ENCODE data around the gene TJP2. TPM values are rescaled to one million over a fixed set of nuclear protein-coding genes. Genes with fewer than 3 reads are reported as not detected.
A peak's percentile ranks its signal among the peaks of the same experiment; 100 is the strongest.

The TJP2 gene
- total and polyA plus RNA-seq, 5 donors from 2014 or later = 5.3 to 13.9 (median 10.6) TPM

DNA sequence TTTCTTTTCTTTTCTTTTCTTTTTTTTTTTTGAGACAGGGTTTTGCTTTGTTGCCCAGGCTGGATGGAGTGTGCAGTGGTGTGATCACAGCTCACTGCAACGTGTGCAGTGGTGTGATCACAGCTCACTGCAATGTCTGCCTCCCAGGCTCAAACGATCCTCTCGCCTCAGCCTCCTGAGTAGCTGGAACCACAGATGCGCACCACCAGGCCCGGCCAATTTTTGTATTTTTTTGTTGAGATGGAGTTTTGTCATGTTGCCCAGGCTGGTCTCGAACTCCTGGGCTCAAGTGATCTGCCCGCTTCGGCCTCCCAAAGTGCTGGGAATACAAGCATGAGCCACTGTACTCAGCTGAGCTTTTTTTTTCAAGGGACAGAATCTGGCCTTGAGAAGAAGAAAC lies 36.8 kb upstream of the TJP2 start:
- no peaks in the 10 kb centered on the region for H3K9me3 ChIP-seq (ENCODE audit: control insufficient read depth in 2 of 2, low read length in 2 of 2)
- no peaks in the 10 kb centered on the region for H3K27me3 ChIP-seq (ENCODE audit: control insufficient read depth, insufficient read depth, low read length)
- Mint-ChIP-seq H3K4me1 (peaks cover 0 to 3% (median 0%) of the 10 kb centered on the region in 4 donors), H3K4me3 (no peak overlapping the region), H3K9me3 (no peaks in the 10 kb centered on the region), H3K36me3 (peaks cover 11% of the 10 kb centered on the region), H3K27ac (no peak overlapping the region), H3K27me3 (peaks cover 7% of the 10 kb centered on the region)
- H3K4me1 ChIP-seq (ENCODE audit: control insufficient read depth, insufficient read depth, low read length, poor library complexity, severe bottlenecking) = no peaks in the 10 kb centered on the region
- H3K27ac ChIP-seq (ENCODE audit: insufficient read depth, low read length, poor library complexity, severe bottlenecking) = no peak overlapping the region
- no peak for DNase-seq
- H3K36me3 ChIP-seq (ENCODE audit: control insufficient read depth, insufficient read depth, low read length) = no peaks in the 10 kb centered on the region
- H3K4me3 ChIP-seq (ENCODE audit: low read depth, low read length) = no peak overlapping the region
- ATAC-seq (ENCODE audit: low read depth in 2 of 2) = no peak

DNA sequence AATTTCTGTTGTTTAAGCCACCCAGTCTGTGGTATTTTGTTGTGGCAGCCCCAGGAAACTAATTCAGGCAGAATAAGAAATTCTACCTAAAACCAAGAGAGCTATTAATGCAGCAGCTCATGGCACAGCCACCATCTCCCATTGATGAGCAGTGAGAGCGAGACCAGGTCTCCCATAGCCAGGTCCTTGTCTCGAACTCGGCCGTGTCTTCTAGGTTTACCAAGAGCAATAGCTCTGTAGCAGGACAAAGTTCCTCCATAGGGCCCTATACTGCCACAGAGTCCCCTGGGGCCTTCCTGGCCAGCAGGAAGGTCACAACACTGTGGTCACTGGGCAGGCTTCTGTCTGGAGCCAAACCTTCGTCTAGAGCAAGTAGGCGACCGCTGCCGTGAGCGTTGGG lies 34.5 kb upstream of the TJP2 start:
- H3K4me1 Mint-ChIP-seq = peaks cover 0 to 3% (median under 1%) of the 10 kb centered on the region in 4 donors

GRCh38 chr9:69140123-69140735 lies 33.8 kb upstream of the TJP2 start:
- H3K27me3 Mint-ChIP-seq = peaks cover 9% of the 10 kb centered on the region
- Histone ChIP-seq H3K9me3 (ENCODE audit: control insufficient read depth in 2 of 2, low read length in 2 of 2) (no peaks in the 10 kb centered on the region), H3K4me1 (ENCODE audit: control insufficient read depth, insufficient read depth, low read length, poor library complexity, severe bottlenecking) (no peaks in the 10 kb centered on the region), H3K27me3 (ENCODE audit: control insufficient read depth, insufficient read depth, low read length) (no peaks in the 10 kb centered on the region), H3K27ac (ENCODE audit: insufficient read depth, low read length, poor library complexity, severe bottlenecking) (no peak overlapping the region), H3K36me3 (ENCODE audit: control insufficient read depth, insufficient read depth, low read length) (no peaks in the 10 kb centered on the region), H3K4me3 (ENCODE audit: low read depth, low read length) (no peak overlapping the region)
- DNase-seq = no peak
- no peak for ATAC-seq (ENCODE audit: low read depth in 2 of 2)
- no peak overlapping the region for H3K4me3 Mint-ChIP-seq
- peaks cover 6% of the 10 kb centered on the region for H3K36me3 Mint-ChIP-seq
- H3K9me3 Mint-ChIP-seq = no peaks in the 10 kb centered on the region
- H3K4me1 Mint-ChIP-seq = peaks cover 0 to 3% (median under 1%) of the 10 kb centered on the region in 4 donors
- no peak overlapping the region for H3K27ac Mint-ChIP-seq

More for the DNA sequence above, 34.5 kb upstream of the TJP2 start:
- peaks cover 9% of the 10 kb centered on the region for H3K27me3 Mint-ChIP-seq
- Histone ChIP-seq H3K36me3 (ENCODE audit: control insufficient read depth, insufficient read depth, low read length) (no peaks in the 10 kb centered on the region), H3K9me3 (ENCODE audit: control insufficient read depth in 2 of 2, low read length in 2 of 2) (no peaks in the 10 kb centered on the region), H3K4me3 (ENCODE audit: low read depth, low read length) (no peak overlapping the region), H3K27ac (ENCODE audit: insufficient read depth, low read length, poor library complexity, severe bottlenecking) (no peak overlapping the region), H3K4me1 (ENCODE audit: control insufficient read depth, insufficient read depth, low read length, poor library complexity, severe bottlenecking) (no peaks in the 10 kb centered on the region), H3K27me3 (ENCODE audit: control insufficient read depth, insufficient read depth, low read length) (no peaks in the 10 kb centered on the region)
- peak overlapping the region in 1 of 3 donors; percentile 26 for H3K27ac Mint-ChIP-seq
- DNase-seq (no peak), ATAC-seq (ENCODE audit: low read depth in 2 of 2) (no peak)
- no peaks in the 10 kb centered on the region for H3K9me3 Mint-ChIP-seq
- H3K4me3 Mint-ChIP-seq = no peak overlapping the region
- peaks cover 6% of the 10 kb centered on the region for H3K36me3 Mint-ChIP-seq

- peaks cover 0 to 2% (median 0%) of the 10 kb centered on the region in 4 donors for H3K4me1 Mint-ChIP-seq
- peaks cover 9% of the 10 kb centered on the region for H3K36me3 Mint-ChIP-seq
- DNase-seq = no peak
- no peaks in the 10 kb centered on the region for H3K4me1 ChIP-seq (ENCODE audit: control insufficient read depth, insufficient read depth, low read length, poor library complexity, severe bottlenecking)
- H3K9me3 ChIP-seq (ENCODE audit: control insufficient read depth in 2 of 2, low read length in 2 of 2) = no peaks in the 10 kb centered on the region
- no peak for ATAC-seq (ENCODE audit: low read depth in 2 of 2)
- H3K27ac Mint-ChIP-seq = no peak overlapping the region
- no peak overlapping the region for H3K4me3 Mint-ChIP-seq
- H3K27me3 Mint-ChIP-seq = peaks cover 9% of the 10 kb centered on the region
- H3K27me3 ChIP-seq (ENCODE audit: control insufficient read depth, insufficient read depth, low read length) = no peaks in the 10 kb centered on the region
- H3K9me3 Mint-ChIP-seq = no peaks in the 10 kb centered on the region
- H3K36me3 ChIP-seq (ENCODE audit: control insufficient read depth, insufficient read depth, low read length) = no peaks in the 10 kb centered on the region
- H3K27ac ChIP-seq (ENCODE audit: insufficient read depth, low read length, poor library complexity, severe bottlenecking) = no peak overlapping the region
- no peak overlapping the region for H3K4me3 ChIP-seq (ENCODE audit: low read depth, low read length)
Observed at GRCh38 chr9:69141851-69142250, 32.2 kb upstream of the TJP2 start.

DNA sequence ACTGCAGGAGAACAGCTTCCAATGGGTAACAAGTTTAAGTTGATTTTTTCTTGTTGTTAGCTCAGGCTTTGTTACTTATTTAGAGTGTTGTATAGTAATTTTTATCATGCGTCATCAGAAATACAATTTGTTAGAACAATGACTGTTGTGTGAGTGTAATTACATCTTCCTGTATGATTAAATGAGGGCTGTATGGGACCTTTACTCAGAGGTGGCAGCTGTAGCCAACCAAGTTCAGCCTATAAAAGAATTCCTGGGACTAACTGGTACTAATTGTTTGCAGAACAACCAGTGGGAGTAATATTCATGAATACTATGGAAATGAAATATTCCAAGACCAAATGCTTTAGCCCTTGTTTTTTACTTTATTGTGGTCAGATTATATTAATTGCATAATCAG lies 30.8 kb upstream of the TJP2 start:
- Mint-ChIP-seq H3K4me1 (peaks cover 0 to 2% (median 0%) of the 10 kb centered on the region in 4 donors), H3K27ac (no peak overlapping the region), H3K27me3 (peaks cover 4% of the 10 kb centered on the region), H3K36me3 (peaks cover 3% of the 10 kb centered on the region), H3K9me3 (no peaks in the 10 kb centered on the region), H3K4me3 (no peak overlapping the region)
- H3K9me3 ChIP-seq (ENCODE audit: control insufficient read depth in 2 of 2, low read length in 2 of 2) = no peaks in the 10 kb centered on the region
- no peak for DNase-seq
- no peak for ATAC-seq (ENCODE audit: low read depth in 2 of 2)
- H3K27ac ChIP-seq (ENCODE audit: insufficient read depth, low read length, poor library complexity, severe bottlenecking) = no peak overlapping the region
- H3K27me3 ChIP-seq (ENCODE audit: control insufficient read depth, insufficient read depth, low read length) = no peaks in the 10 kb centered on the region
- no peaks in the 10 kb centered on the region for H3K36me3 ChIP-seq (ENCODE audit: control insufficient read depth, insufficient read depth, low read length)
- no peak overlapping the region for H3K4me3 ChIP-seq (ENCODE audit: low read depth, low read length)
- no peaks in the 10 kb centered on the region for H3K4me1 ChIP-seq (ENCODE audit: control insufficient read depth, insufficient read depth, low read length, poor library complexity, severe bottlenecking)

DNA sequence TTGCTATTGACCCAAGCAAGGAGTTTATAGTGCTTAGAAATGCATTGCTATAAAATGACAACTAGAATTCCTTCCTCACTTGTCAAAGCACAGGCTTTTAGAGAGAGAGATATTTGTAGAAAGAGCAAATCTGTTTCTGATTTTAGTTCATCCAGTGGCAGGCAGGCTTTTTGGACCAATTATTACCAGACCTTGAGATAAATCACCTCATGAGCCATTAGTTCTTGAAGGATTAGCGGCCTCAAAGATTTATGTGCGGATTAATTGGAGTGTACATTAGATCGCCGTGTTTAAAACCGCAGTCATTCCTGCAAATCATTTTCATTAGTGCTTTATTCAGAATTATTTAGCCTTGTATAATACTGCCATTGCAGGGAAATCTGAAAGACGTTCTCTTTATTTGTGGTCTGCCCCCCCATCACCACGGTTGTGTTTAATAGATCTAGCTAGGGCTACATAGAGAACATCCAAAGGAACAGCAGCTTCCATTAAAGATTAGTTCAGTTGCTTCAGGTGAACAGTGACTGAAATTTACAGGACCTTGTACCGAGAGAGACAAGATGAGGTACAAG lies 28.8 kb upstream of the TJP2 start:
- Mint-ChIP-seq H3K4me3 (no peak overlapping the region), H3K4me1 (peaks cover 0 to 2% (median 0%) of the 10 kb centered on the region in 4 donors), H3K27ac (no peak overlapping the region), H3K27me3 (peaks cover 4% of the 10 kb centered on the region), H3K36me3 (peaks cover 3% of the 10 kb centered on the region), H3K9me3 (no peaks in the 10 kb centered on the region)
- DNase-seq (no peak), ATAC-seq (ENCODE audit: low read depth in 2 of 2) (no peak)
- Histone ChIP-seq H3K4me3 (ENCODE audit: low read depth, low read length) (no peak overlapping the region), H3K27me3 (ENCODE audit: control insufficient read depth, insufficient read depth, low read length) (no peaks in the 10 kb centered on the region), H3K4me1 (ENCODE audit: control insufficient read depth, insufficient read depth, low read length, poor library complexity, severe bottlenecking) (no peaks in the 10 kb centered on the region), H3K36me3 (ENCODE audit: control insufficient read depth, insufficient read depth, low read length) (no peaks in the 10 kb centered on the region), H3K27ac (ENCODE audit: insufficient read depth, low read length, poor library complexity, severe bottlenecking) (no peak overlapping the region), H3K9me3 (ENCODE audit: control insufficient read depth in 2 of 2, low read length in 2 of 2) (no peaks in the 10 kb centered on the region)

- H3K27me3 ChIP-seq (ENCODE audit: control insufficient read depth, insufficient read depth, low read length) = no peaks in the 10 kb centered on the region
- DNase-seq (no peak), ATAC-seq (ENCODE audit: low read depth in 2 of 2) (no peak)
- no peaks in the 10 kb centered on the region for H3K36me3 ChIP-seq (ENCODE audit: control insufficient read depth, insufficient read depth, low read length)
- no peak overlapping the region for H3K27ac ChIP-seq (ENCODE audit: insufficient read depth, low read length, poor library complexity, severe bottlenecking)
- H3K9me3 ChIP-seq (ENCODE audit: control insufficient read depth in 2 of 2, low read length in 2 of 2) = no peaks in the 10 kb centered on the region
- H3K4me1 Mint-ChIP-seq = peaks cover 0 to 2% (median 0%) of the 10 kb centered on the region in 4 donors
- no peak overlapping the region for H3K4me3 ChIP-seq (ENCODE audit: low read depth, low read length)
- peaks cover 3% of the 10 kb centered on the region for H3K27me3 Mint-ChIP-seq
- H3K36me3 Mint-ChIP-seq = peaks cover 3% of the 10 kb centered on the region
- H3K27ac Mint-ChIP-seq = no peak overlapping the region
- H3K9me3 Mint-ChIP-seq = no peaks in the 10 kb centered on the region
- no peak overlapping the region for H3K4me3 Mint-ChIP-seq
- no peaks in the 10 kb centered on the region for H3K4me1 ChIP-seq (ENCODE audit: control insufficient read depth, insufficient read depth, low read length, poor library complexity, severe bottlenecking)
Observed at GRCh38 chr9:69147041-69147834, 26.8 kb upstream of the TJP2 start.

Measured in CD4-positive, CD25-positive, alpha-beta regulatory T cell (primary cell).